Adipose tissue (tissue), 3 donors: ENCODE results near the gene GUCY1A1. TPM values are rescaled to one million over a fixed set of nuclear protein-coding genes. Genes with fewer than 3 reads are reported as not detected.

Experiments used
- H3K27ac ChIP-seq: one replicate; pipeline ENCODE4 v1.5.1; 2013; ENCODE audit warnings: low read depth, low read length
- WGBS, 3 donors: extraction: QIAGEN DNeasy Blood & Tissue Kit; methylation state at CpG; one replicate each; pipeline ENCODE4 v1.1.7; 2013; 5-methylcytosine and 5-hydroxymethylcytosine counted together
- polyA plus RNA-seq, 3 donors: library from polyadenylated mRNA; stranded (reverse); fragments of 200-250 nt; gene quantifications; one replicate each; pipeline ENCODE4 v1.2.3, GENCODE V29; 2013
- donor health status: healthy with polysubstance abuse.
- donor health status: Bipolar disorder and iron deficiency.
- donor health status: healthy.

Gene GUCY1A1
- polyA plus RNA-seq, 3 donors: 4.1 to 6.1 (median 6.1) TPM

DNA sequence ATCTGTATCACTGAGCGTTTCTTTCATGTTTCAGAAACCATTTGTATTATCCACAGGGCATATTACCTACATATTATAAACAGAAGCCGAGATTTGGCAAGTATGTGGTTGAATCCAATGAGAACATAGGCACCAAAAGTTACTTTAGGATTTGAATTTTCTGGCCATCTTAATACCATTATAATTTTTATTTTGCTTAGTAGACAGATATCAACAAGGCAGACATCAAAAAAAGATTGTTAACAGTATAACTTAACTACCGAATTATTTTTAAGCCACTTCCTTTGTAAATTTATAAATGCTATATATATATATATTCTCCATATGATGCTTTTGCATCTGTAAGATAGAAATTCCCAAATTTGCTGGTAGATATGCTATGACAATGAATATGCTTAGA is 94.4 kb downstream of the GUCY1A1 start:
- WGBS, 3 donors: 87 to 95% (median 89%) methylated on average over 3 of the region's 3 CpGs
- no peak overlapping the region for H3K27ac ChIP-seq

DNA sequence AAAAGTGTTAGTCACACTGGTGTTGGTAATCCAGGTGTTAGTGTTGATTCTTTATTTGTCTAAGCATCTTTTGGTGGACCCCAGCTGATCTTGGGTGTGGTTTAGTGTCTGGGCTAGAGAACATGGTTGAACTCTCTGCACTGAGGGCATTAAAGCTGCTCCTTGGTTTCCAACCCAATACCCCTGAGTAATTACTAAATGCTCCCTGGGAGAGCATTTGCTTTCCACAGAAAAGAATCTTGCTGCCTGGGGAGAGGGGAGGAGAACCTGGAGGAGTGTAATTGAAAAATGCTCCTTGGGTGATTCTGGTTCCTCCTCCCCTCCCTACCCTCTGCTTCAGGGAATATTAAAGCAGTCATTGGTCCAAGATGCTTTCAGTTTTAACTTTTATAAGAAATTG is 95.3 kb downstream of the GUCY1A1 start:
- H3K27ac ChIP-seq: no peak overlapping the region

DNA sequence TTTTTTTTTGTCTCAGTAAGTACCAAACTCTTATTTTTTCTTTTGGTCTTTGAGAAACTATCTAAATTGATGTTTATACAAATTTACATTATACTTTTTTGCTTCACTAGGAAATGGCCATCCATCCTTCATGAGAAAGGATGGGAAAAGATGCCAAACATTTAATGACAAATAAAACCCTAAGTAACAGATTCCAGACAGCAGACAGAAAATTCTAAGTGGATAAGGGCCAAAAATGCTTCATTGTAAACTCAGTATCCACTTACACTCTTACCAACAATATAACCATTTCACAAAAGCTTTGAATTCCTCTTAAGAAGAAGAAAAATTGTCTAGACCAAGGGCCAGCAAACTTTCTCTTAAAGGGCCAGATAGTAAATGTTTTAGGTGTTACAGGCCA is 95.7 kb downstream of the GUCY1A1 start:
- H3K27ac ChIP-seq: no peak overlapping the region

DNA sequence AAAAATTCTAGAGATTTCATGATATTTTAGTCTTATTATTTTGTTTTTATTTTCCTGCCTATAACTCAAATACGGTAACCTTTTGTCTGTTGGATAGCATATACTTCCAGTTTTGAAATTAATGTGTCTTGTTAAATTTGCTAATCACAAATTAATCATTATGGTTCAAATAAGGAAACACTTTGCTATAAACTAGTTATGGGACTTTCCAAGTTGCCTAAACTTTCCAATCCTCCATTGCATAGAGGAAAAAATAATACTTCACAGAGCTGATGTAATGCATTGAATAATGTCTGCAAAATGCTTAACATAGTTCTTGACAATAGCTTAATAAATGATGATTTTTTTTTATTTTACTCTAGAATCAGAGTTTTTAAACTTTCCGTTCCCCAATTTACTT is 96.9 kb downstream of the GUCY1A1 start:
- 84 to 89% (median 87%) methylated on average over 2 of the region's 2 CpGs for WGBS, 3 donors
- no peak overlapping the region for H3K27ac ChIP-seq

DNA sequence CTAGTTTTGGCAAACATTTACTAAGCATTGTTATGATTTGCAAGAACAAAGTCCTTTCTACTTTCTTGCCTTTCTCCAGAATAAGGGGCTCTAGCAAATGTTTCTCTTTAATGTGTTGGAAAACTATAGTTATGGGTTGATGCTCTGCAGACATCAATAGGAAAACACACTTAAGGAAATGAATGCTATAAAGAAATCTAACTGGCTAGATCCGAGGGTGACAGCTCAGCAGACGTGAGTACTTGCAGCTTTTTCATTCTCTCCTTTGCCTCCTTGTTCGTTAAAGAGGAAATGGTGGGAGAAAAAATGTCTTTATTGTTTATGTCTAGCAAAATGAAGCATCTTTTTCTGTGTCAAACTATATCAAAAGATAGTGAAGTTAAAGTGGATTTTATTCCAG is 98.5 kb downstream of the GUCY1A1 start:
- 58 to 79% (median 64%) methylated on average over 3 of the region's 3 CpGs for WGBS, 3 donors
- H3K27ac ChIP-seq: no peak overlapping the region

DNA sequence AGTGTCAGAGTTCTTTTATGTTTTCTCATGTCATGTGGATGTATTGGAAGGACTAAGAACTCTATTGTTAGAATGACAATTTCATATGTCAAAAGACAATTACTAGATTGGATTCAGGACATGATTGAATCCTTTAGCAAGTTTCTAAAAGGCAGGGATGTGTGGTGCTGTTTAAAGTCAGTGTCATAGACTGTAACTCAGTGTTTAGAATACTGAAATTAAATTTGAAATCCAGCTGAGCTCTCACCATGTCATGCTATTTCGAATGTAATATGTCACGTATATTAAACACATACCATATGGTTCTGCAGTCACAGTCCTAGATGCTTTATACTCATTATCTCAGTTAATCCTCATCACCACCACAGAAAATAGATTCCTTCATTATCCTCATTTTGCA is 100.0 kb downstream of the GUCY1A1 start:
- 70 to 81% (median 81%) methylated on average over 2 of the region's 2 CpGs for WGBS, 3 donors
- H3K27ac ChIP-seq: no peak overlapping the region

DNA sequence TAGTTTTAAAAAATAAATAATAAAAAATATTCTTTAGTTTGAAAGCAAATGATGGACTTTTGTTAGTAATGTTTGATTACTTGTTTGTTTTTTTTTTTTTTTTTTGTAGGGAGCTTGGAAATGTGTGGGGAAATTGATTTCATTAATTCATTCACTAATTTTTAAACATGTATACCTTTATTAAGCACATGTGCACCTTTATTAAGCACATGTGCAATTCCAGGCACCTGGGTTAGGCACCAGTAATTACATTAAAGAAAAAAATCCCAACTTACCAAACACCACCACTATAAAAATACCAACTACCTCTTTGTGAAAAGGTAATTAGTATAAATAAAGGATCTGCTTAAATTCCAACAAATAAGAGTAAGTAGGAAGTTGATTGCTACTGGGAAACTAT is 101.7 kb downstream of the GUCY1A1 start:
- no peak overlapping the region for H3K27ac ChIP-seq

DNA sequence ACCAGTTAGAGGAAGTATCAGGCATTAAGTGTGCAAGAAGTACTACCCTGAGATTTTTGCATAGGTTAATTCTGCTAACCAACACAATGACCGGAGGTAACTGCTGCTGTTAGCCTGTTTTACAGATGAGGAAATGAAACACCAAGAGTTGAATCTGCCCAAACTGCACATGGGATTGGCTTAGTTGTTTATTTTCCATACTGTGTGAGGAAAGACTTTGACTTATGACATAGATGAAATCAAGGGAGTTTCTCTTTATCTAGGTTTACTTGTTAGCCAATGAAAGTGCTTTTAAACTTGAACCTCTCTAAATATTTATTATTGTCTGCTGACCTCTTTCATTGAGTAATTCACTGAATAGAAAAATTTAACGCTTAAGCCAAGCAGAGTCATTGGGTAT is 102.4 kb downstream of the GUCY1A1 start:
- WGBS, 3 donors: 66 to 89% (median 77%) methylated on average over 2 of the region's 2 CpGs
- H3K27ac ChIP-seq: no peak overlapping the region

DNA sequence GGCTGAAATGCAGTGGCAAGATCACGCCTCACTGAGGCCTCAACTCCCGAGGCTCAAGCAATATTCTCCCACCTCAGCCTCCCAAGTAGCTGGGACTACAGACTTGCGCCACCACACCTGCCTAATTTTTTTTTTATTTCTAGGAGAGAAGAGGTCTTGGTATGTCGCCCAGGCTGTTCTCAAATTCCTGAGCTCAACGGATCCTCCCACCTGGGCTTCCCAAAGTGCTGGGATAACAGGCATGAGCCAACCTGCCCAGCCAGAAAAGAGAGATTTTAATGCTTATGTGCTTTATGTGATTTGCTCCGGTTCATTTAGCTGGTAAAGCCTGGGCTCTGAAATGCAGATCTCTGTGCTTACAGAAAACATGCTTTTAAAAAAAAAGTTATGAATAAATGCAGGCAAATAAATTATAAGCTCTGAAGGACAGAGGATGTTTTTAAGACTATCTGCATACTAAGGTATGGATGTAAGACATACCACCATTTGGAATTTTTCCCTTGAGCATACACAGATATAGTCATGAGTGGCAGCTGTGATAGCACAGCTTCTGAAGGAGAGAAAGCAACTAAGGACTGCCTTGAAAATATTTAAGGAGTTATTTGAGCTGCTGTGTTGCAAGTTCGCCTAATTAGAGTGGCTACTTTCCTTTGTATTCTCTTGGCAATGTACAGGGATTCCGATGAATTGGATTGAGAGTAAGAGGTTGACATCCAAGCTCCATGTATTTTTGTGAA is 106.0 kb downstream of the GUCY1A1 start:
- 89 to 93% (median 92%) methylated on average over 8 of the region's 8 CpGs for WGBS, 3 donors

DNA sequence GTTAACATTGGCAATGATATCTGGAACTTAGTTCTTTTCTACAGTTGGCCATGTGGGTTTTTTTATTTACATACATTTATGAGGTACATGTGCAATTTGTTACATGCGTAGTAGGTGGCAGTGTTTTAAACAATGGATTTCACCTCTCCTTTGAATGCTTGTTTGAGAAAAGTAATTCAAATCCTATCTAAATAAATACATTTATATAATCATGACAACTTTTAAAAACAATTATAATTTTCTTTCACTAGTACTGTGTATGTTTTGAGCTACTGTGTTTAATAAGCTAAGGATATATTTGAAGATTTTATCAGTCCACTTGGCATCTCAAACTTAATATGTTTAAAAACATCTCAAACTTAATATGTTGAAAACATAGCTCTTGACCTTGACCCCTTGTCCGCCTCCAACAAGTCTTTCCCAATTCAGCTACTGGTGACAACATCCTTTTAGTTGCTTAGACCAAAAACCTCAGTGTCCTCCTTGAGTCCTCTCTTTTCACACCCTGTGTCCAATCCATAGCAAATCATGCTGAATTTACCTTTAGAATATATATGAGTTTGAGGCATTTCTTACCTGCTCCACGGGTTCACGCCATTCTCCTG is 106.7 kb downstream of the GUCY1A1 start:
- H3K27ac ChIP-seq: no peak overlapping the region
- 84 to 94% (median 89%) methylated on average over 4 of the region's 4 CpGs for WGBS, 3 donors

More for the DNA sequence above, 106.0 kb downstream of the GUCY1A1 start:
- no peak overlapping the region for H3K27ac ChIP-seq

DNA sequence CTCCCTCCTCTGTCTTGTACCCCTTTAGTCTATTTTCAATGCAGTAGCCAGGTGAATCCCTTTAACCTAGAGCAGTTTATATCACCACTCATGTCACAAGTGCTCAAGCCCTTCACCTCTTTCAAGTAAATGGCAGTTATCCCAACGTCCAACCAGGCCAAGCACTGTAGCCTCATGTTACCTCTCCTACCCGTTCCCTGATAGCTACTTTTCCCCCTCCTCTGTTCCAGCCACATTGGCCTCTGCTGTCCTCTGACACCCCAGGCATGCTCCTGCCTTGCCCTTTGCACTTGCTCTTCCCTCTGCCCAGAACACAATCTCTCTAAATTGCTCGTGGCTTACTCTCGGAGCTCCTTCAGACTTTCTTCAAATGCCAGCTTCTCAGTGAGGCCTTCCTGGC is 107.4 kb downstream of the GUCY1A1 start:
- 72 to 86% (median 84%) methylated on average over 4 of the region's 4 CpGs for WGBS, 3 donors
- no peak overlapping the region for H3K27ac ChIP-seq

DNA sequence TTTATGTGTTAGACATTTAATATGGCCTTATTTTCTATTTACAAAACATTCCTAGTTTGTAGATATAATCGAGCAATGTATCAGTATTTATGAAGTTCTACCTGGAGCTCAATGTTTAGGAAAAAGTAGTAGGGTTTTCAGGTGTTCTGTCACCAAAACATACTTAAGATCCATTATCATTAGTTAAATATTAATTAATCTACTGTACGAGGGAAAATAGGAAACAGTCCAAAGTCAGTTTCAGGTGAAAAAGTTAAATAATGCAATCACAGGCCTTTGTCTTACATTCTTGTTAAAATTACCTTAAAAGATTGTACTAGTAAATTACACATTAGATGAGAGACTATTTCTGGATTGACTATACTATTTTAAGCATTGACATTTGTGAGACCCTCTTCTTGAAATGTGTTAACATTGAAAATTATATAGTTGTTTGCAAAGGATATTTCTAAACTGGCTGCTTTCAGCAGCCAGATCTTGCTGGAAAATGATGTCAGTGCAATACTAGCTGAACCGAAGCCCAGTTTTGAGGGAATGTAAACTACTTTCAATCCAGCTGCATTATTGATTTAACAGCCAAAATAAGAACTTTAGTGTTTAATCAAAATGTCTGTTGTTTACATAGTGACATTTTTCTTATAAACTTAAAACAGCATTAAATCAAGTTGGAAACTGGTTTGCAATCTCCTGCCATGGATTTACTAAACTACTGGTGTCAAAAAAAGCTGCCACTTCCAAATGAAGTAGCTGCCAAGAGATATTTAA is 111.5 kb downstream of the GUCY1A1 start:
- 19 to 61% (median 53%) methylated on average over 3 of the region's 3 CpGs for WGBS, 3 donors
- H3K27ac ChIP-seq: no peak overlapping the region

DNA sequence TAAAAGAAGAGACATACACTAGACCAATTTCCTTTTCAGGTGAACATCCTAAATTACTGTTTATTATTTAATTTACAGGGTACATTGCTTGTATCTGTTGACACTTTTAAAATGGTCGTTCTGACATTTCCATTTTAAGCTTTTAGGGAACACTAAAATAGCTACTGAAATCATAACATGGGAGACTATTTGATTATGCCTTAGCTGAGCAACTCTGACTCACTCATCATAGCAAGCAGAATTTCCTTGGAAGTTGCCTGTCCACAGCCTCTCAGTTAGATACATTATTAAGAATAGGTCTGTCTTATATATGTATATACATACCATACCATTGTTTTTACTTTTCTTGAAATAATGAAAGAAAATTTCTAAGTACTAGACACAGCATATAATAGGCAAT is 114.1 kb downstream of the GUCY1A1 start:
- no peak overlapping the region for H3K27ac ChIP-seq
- 68 to 70% (median 68%) methylated on average over 1 of the region's 1 CpG for WGBS, 3 donors

DNA sequence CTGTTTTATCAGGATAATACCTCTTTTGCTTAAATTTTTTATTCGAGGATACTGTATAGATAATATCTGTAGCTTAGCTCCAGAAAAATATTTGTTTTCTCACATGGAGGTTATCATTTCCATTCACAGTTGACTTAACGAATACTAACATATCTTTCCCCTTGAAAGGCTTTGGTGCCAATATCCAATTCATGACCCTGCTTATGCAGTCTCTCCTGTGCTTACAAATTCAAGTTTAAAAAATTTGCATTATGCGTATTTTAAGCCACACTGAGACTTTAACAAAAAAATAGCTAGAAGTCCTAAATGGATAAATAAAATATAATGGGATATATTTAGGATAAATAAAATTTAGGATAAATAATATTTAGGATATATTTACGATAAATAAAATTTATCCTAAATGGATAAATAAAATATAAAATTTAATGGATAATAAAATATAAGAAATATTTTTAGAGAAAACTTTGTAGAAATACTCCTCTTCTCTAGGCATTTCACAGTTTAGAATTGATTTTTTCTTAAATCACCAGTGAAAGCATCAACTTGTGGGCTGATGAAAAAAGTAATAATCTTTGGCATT is 114.7 kb downstream of the GUCY1A1 start:
- H3K27ac ChIP-seq: no peak overlapping the region
- WGBS, 3 donors: 79 to 94% (median 90%) methylated on average over 4 of the region's 4 CpGs

Other genes starting within 250 kb of the GUCY1A1 start
- 10 to 100 TPM in 1 of 3 donors, 1 to 10 TPM in 2; 4.2 to 10.3 (median 5.1) TPM for gene GUCY1B1, start 92.2 kb downstream of the GUCY1A1 start, polyA plus RNA-seq
- gene ASIC5, start 199.4 kb downstream of the GUCY1A1 start, polyA plus RNA-seq: not detected
- under 1 TPM in 2 of 3 donors, not detected in 1; 0.32 to 0.61 TPM for gene TDO2, start 236.8 kb downstream of the GUCY1A1 start, polyA plus RNA-seq